Activated CD4-positive, alpha-beta T cell treated with anti-CD3 and anti-CD28 coated beads, Interleukin-2, amount 50 U/mL, for 4 hours (primary cell): ENCODE data around the gene FASTKD2.

ENCODE experiments used
- DNase-seq, 2 experiments: peaks; one replicate each; pipeline ENCODE4 v3.0.0-alpha.2; 2020

FASTKD2 gene

DNA sequence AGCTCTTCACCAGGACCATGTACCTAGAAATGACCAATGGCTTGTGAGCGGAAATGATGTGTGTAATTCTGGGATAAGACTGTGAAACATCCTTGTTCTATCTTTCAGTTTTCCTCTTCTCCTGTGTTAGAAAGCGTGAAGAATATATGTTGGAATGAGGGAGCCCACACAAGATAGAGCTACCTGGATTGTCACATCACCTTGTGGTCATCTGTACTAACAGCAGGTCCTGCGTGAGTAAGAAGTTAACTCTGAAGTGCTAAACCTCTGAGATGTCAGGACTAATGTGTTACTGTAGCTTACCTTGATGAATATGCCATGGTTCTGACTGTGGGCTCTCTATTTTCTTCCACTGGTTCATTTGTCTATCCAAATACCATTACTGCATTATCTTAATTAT, 75.6 kb downstream of the FASTKD2 start:
- DNase-seq = no peak
